ENCODE results near the gene GUCY1B1.

GRCh38 chr4:155738548-155738947 is 20.3 kb upstream of the GUCY1B1 start:
- TF ChIP-seq GATA2 (IDR thresholded peaks at IDR 0.05; ENCODE audit: low read depth, low read length) (no peak), GATA3 (IDR thresholded peaks at IDR 0.05; ENCODE audit: low read depth, low read length) (no peak)
